ENCODE data around the gene CHAT. TPM values are rescaled to one million over a fixed set of nuclear protein-coding genes. Genes with fewer than 3 reads are reported as not detected.

The CHAT gene
- total and polyA plus RNA-seq, 12 donors, result not detected

GRCh38 chr10:49654036-49654693, 40.3 kb downstream of the CHAT start:
- no peaks in the 10 kb centered on the region for H3K9me3 ChIP-seq (replicated peaks in 1 of 3)
- no peaks in the 10 kb centered on the region for H3K36me3 ChIP-seq (replicated peaks in 1 of 2)
- no peak overlapping the region for H3K27ac ChIP-seq
- no peak overlapping the region for H3K4me3 ChIP-seq
- no peak for TF ChIP-seq POLR2A (IDR thresholded peaks at IDR 0.05)
- TF ChIP-seq, protein P1, sequence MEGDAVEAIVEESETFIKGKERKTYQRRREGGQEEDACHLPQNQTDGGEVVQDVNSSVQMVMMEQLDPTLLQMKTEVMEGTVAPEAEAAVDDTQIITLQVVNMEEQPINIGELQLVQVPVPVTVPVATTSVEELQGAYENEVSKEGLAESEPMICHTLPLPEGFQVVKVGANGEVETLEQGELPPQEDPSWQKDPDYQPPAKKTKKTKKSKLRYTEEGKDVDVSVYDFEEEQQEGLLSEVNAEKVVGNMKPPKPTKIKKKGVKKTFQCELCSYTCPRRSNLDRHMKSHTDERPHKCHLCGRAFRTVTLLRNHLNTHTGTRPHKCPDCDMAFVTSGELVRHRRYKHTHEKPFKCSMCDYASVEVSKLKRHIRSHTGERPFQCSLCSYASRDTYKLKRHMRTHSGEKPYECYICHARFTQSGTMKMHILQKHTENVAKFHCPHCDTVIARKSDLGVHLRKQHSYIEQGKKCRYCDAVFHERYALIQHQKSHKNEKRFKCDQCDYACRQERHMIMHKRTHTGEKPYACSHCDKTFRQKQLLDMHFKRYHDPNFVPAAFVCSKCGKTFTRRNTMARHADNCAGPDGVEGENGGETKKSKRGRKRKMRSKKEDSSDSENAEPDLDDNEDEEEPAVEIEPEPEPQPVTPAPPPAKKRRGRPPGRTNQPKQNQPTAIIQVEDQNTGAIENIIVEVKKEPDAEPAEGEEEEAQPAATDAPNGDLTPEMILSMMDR (IDR thresholded peaks at IDR 0.05), result no peak
- intact Hi-C loops (cut with DNase I), result no loop called here
- WGBS, 4 donors, result 48 to 56% (median 51%) methylated on average over 5 of the region's 5 CpGs
- no peaks in the 10 kb centered on the region for H3K27me3 ChIP-seq
- no peaks in the 10 kb centered on the region for H3K4me1 ChIP-seq (replicated peaks in 1 of 2)
- peak in 1 of 7 donors; percentile 33 for DNase-seq

- no peak overlapping the region for H3K27ac ChIP-seq
- no peaks in the 10 kb centered on the region for H3K4me1 ChIP-seq (replicated peaks in 1 of 2)
- peak in 1 of 7 donors; percentile 24 for DNase-seq
- WGBS, 4 donors, result 80 to 89% (median 84%) methylated on average over 16 to 18 of the region's 18 CpGs
- TF ChIP-seq, protein P1 (IDR thresholded peaks at IDR 0.05), result no peak
- no peak for TF ChIP-seq POLR2A (IDR thresholded peaks at IDR 0.05)
- peaks cover 0 to 4% (median 0%) of the 10 kb centered on the region in 3 donors for H3K9me3 ChIP-seq (replicated peaks in 1 of 3)
- intact Hi-C loops (cut with DNase I), result no loop called here
- no peaks in the 10 kb centered on the region for H3K36me3 ChIP-seq (replicated peaks in 1 of 2)
- H3K27me3 ChIP-seq, result no peaks in the 10 kb centered on the region
- H3K4me3 ChIP-seq, result no peak overlapping the region
Measured at GRCh38 chr10:49655099-49655498, 41.3 kb downstream of the CHAT start.

GRCh38 chr10:49656845-49657493, 43.1 kb downstream of the CHAT start:
- WGBS, 4 donors, result 68 to 78% (median 70%) methylated on average over 9 of the region's 9 CpGs
- no peaks in the 10 kb centered on the region for H3K36me3 ChIP-seq (replicated peaks in 1 of 2)
- no peaks in the 10 kb centered on the region for H3K4me1 ChIP-seq (replicated peaks in 1 of 2)
- no peak for DNase-seq
- TF ChIP-seq, protein P1 (IDR thresholded peaks at IDR 0.05), result no peak
- TF ChIP-seq POLR2A (IDR thresholded peaks at IDR 0.05), result no peak
- H3K9me3 ChIP-seq (replicated peaks in 1 of 3), result peaks cover 0 to 4% (median 0%) of the 10 kb centered on the region in 3 donors
- H3K4me3 ChIP-seq, result no peak overlapping the region
- H3K27me3 ChIP-seq, result no peaks in the 10 kb centered on the region
- intact Hi-C loops (cut with DNase I), result no loop called here
- no peak overlapping the region for H3K27ac ChIP-seq

- Histone ChIP-seq H3K4me1 (replicated peaks in 1 of 2) (no peaks in the 10 kb centered on the region), H3K9me3 (replicated peaks in 1 of 3) (peaks cover 0 to 4% (median 0%) of the 10 kb centered on the region in 3 donors), H3K36me3 (replicated peaks in 1 of 2) (no peaks in the 10 kb centered on the region), H3K27ac (no peak overlapping the region), H3K4me3 (no peak overlapping the region), H3K27me3 (no peaks in the 10 kb centered on the region)
- intact Hi-C loops (cut with DNase I), result no loop called here
- DNase-seq, result no peak
- WGBS, 4 donors, result 40 to 62% (median 55%) methylated on average over 1 of the region's 1 CpG
- TF ChIP-seq, protein P1 (IDR thresholded peaks at IDR 0.05), result no peak
- no peak for TF ChIP-seq POLR2A (IDR thresholded peaks at IDR 0.05)
Measured at GRCh38 chr10:49657606-49658005, 43.8 kb downstream of the CHAT start.

Measured in adrenal gland (tissue), 12 donors.